Dendritic cell treated with granulocyte-macrophage colony-stimulating factor and Interleukin-4, amounts not matched to agents 40 ng/mL and 50 ng/mL, for 4 days (primary cell): ENCODE measurements around the gene WDR6.

ENCODE experiments used
- H3K27ac Mint-ChIP-seq: one replicate; pipeline ENCODE4 v1.8.0; 2022; ENCODE audit warnings: mild to moderate bottlenecking, mixed read lengths
- H3K27me3 Mint-ChIP-seq: one replicate; pipeline ENCODE4 v1.8.0; 2022; ENCODE audit warnings: mild to moderate bottlenecking, mixed read lengths
- H3K36me3 Mint-ChIP-seq: one replicate; pipeline ENCODE4 v1.8.0; 2022; ENCODE audit warnings: low read depth, mixed read lengths
- H3K4me1 Mint-ChIP-seq: one replicate; pipeline ENCODE4 v1.8.0; 2022; ENCODE audit warnings: low read depth, mixed read lengths
- H3K4me3 Mint-ChIP-seq: one replicate; pipeline ENCODE4 v1.8.0; 2022; ENCODE audit warnings: mild to moderate bottlenecking, moderate library complexity, mixed read lengths
- H3K9me3 Mint-ChIP-seq: one replicate; pipeline ENCODE4 v1.8.0; 2022; ENCODE audit warnings: mixed read lengths
- intact Hi-C: fragments of 100-400 bp; cut with micrococcal nuclease; formaldehyde crosslinking; loops from one replicate; pipeline ENCODE4 v1.15.0; 2022

WDR6 gene

DNA sequence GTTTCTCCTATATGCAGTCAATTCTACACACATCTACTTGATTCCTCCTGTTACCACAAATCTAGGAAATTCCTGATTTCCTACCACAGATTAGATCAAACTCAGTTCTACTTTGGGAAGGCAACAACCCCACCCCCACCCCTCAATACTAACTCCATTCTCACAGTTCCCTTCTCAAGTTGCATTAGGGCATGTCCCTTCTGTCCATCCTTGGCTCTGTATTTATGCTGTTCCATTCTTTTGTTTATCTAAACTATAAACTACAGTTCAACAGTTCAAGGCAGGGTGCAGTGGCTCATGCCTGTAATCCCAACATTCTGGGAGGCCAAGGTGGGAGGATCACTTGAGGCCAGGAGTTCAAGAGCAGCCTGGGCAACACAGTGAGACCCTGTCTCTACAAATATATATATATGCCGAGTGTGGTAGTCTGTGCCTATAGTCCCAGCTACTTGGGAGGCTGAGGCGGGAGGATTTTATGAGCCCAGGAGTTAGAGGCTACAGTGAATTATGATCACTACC is 47.2 kb downstream of the WDR6 start:
- Mint-ChIP-seq H3K36me3 (peaks cover 100% of the 10 kb centered on the region), H3K9me3 (no peaks in the 10 kb centered on the region), H3K27me3 (no peaks in the 10 kb centered on the region), H3K27ac (no peak overlapping the region), H3K4me3 (no peak overlapping the region), H3K4me1 (no peaks in the 10 kb centered on the region)
- intact Hi-C loops, result no loop called here

DNA sequence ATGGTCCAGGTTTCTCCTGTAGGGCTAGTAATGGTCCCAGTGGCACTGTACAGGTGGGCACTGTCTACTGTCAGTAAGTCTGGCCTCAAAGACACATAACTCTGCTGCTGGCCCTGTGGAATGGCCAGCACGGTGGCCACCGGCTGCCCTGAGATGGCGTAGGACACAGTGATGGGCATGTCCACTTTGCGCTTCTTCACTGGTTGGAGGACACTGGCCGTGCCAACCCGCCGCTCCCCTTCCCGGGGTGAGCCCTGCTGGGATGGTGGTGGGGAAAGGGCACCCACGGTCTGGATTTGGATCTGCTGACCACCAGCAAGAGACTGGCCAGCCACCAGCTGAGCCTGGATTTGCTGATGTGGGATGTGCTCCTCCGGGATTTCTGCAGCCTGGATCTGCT is 50.1 kb downstream of the WDR6 start:
- Mint-ChIP-seq H3K4me1 (no peaks in the 10 kb centered on the region), H3K27ac (no peak overlapping the region), H3K36me3 (peaks cover 97% of the 10 kb centered on the region), H3K4me3 (no peak overlapping the region), H3K27me3 (no peaks in the 10 kb centered on the region), H3K9me3 (no peaks in the 10 kb centered on the region)
- intact Hi-C loops, result no loop called here

DNA sequence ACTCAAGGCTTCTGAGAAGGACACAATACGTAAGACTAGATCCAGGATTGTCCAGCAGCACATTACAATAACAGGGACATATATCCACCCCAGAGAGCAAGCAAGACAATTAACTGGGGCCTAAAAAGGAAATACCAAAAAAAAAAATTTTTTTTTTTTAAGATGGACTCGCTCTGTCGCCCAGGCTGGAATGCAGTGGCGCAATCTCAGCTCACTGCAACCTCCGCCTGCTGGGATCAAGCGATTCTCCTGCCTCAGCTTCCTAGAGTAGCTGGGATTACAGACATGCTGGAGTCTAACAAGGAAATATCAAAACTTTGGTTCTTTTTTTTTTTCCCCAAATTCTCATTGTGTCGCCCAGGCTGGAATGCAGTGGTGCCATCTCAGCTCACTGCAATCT is 50.8 kb downstream of the WDR6 start:
- H3K27me3 Mint-ChIP-seq, result no peaks in the 10 kb centered on the region
- H3K27ac Mint-ChIP-seq, result no peak overlapping the region

More for the DNA sequence above, 50.8 kb downstream of the WDR6 start:
- intact Hi-C loops, result no loop called here
- Mint-ChIP-seq H3K9me3 (no peaks in the 10 kb centered on the region), H3K4me1 (no peaks in the 10 kb centered on the region), H3K36me3 (peaks cover 95% of the 10 kb centered on the region), H3K4me3 (no peak overlapping the region)
